Neuron (in vitro differentiated cells): Measurements from ENCODE around the gene CAMK1G.

Source experiments
- H2AFZ ChIP-seq: one replicate; pipeline ENCODE4 v1.6.1; 2013; ENCODE audit warnings: low read depth, mild to moderate bottlenecking, inconsistent platforms, low read length, moderate library complexity
- H3K27me3 ChIP-seq: one replicate; pipeline ENCODE4 v1.6.1; 2013; ENCODE audit warnings: low read length; ENCODE audit not compliant: insufficient read depth
- H3K36me3 ChIP-seq: one replicate; pipeline ENCODE4 v1.6.1; 2013; ENCODE audit warnings: low read length; ENCODE audit not compliant: insufficient read depth
- H3K4me1 ChIP-seq: one replicate; pipeline ENCODE4 v1.6.1; 2013; ENCODE audit warnings: low read length; ENCODE audit not compliant: insufficient read depth
- H3K4me3 ChIP-seq: 2 replicates; pipeline ENCODE4 v1.5.1; 2013; ENCODE audit warnings: mild to moderate bottlenecking, low read length, moderate library complexity
- H3K9me3 ChIP-seq: one replicate; pipeline ENCODE4 v1.6.1; 2013; ENCODE audit warnings: low read length

Gene CAMK1G

DNA sequence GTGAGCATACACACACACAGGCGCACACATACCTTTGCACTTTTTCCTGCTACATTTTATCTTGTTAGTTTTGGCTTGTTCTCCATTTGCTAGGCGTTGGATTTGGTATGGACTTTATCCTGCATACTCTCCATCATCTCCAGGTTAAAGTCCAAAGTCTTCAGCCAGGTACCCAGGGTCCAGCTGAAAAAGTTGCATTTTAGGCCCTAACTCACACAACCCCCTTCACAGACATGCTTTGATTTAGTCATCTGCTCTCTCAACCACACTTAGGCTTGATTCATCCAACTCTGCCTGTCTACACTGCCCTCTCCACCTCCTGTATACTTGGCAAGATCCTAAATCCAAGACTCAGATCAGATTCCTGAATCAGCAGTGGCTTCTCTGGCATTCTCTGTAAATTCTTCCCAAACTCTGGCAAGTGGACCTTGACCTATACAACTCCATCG is 79.4 kb downstream of the CAMK1G start:
- no peaks in the 10 kb centered on the region for H3K9me3 ChIP-seq
- peaks cover 2% of the 10 kb centered on the region for H3K4me1 ChIP-seq
- H3K36me3 ChIP-seq = no peaks in the 10 kb centered on the region
- no peak overlapping the region for H2AFZ ChIP-seq
- H3K27me3 ChIP-seq = no peaks in the 10 kb centered on the region
- no peak overlapping the region for H3K4me3 ChIP-seq
